ENCODE measurements around the gene TMEM273.

DNA sequence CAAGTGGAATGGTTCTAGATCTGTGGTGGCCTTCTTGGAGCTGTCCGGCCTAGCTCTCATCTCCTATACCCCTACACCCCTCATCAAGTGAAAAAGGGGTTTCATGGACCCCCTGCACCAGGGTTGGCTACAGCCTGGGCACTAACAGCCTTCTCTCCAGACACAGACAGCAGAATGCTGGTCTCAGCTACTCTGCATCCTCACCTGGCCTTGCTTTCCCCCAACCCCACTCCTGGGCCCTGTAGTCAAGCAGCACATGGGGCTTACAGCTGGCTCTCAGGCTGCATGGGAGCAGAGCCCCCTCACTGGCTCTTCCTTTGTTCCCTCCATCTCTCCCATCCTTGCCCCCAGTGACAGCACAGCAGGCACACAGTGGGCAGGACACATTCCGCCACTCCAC lies 20.8 kb upstream of the TMEM273 start:
- TF ChIP-seq CREB1 (IDR thresholded peaks at IDR 0.05; ENCODE audit: low read depth) (no peak), TAF1 (IDR thresholded peaks at IDR 0.05; ENCODE audit: low read depth) (no peak), FOXM1 (IDR thresholded peaks at IDR 0.05; ENCODE audit: borderline replicate concordance, low read depth) (no peak), TEAD4 (IDR thresholded peaks at IDR 0.05) (no peak), YY1 (IDR thresholded peaks at IDR 0.05; ENCODE audit: low read depth) (no peak), ZBTB7A (IDR thresholded peaks at IDR 0.05; ENCODE audit: low read depth) (no peak)
